Naive thymus-derived CD4-positive, alpha-beta T cell (primary cell): ENCODE results near the gene ERICH2. TPM values are rescaled to one million over a fixed set of nuclear protein-coding genes. Genes with fewer than 3 reads are reported as not detected.

Experiments used
- ATAC-seq: fragments of 150-1000 bp; cut with Tn5 transposase; 2 replicates; pipeline ENCODE4 v1.10.0; 2021; ENCODE audit warnings: mild to moderate bottlenecking, moderate library complexity
- CTCF ChIA-PET: fragments of 350-600 bp; sonication (Branson Sonifier 250); formaldehyde crosslinking; loops from one replicate; lab custom pipeline; 2021; ENCODE audit warnings: antibody characterized with exemption; lab: Charles Lee
- POLR2A ChIA-PET: fragments of 350-600 bp; sonication (Branson Sonifier 250); formaldehyde crosslinking; loops from one replicate; lab custom pipeline; 2021; ENCODE audit warnings: antibody characterized with exemption, inconsistent platforms; lab: Charles Lee
- DNase-seq, 9 donors: peaks; one replicate each; pipeline versions ENCODE4 v3.0.0 to v3.0.0-alpha.2; 2020 to 2022; ENCODE audit warnings: mixed read lengths in 1 of 9
- H3K27ac ChIP-seq: one replicate; pipeline ENCODE4 v1.7.0; 2013; ENCODE audit warnings: mild to moderate bottlenecking, low read depth, low read length, moderate library complexity
- H3K27me3 ChIP-seq, 2 donors: one replicate each; pipeline ENCODE4 v1.7.0; 2013; ENCODE audit warnings: low read length in 2 of 2, mild to moderate bottlenecking in 2 of 2, moderate library complexity in 2 of 2; ENCODE audit not compliant: control insufficient read depth in 2 of 2, insufficient read depth in 2 of 2
- H3K36me3 ChIP-seq, 3 experiments: 1 replicate in 2 of 3; 2 replicates in 1 of 3; pipeline ENCODE4 v1.7.0; 2013; ENCODE audit warnings: low read length in 3 of 3, mild to moderate bottlenecking in 3 of 3, moderate library complexity in 1 of 3; ENCODE audit not compliant: insufficient read depth in 3 of 3, control insufficient read depth in 2 of 3
- H3K4me1 ChIP-seq, 2 donors: one replicate each; pipeline ENCODE4 v1.7.0; 2013; ENCODE audit warnings: low read length in 2 of 2, mild to moderate bottlenecking in 2 of 2, moderate library complexity in 1 of 2; ENCODE audit not compliant: control insufficient read depth in 2 of 2, insufficient read depth in 2 of 2
- H3K4me3 ChIP-seq: 2 replicates; pipeline ENCODE4 v1.7.0; 2013; ENCODE audit warnings: mild to moderate bottlenecking, low read length
- H3K9me3 ChIP-seq, 3 experiments: 1 replicate in 2 of 3; 2 replicates in 1 of 3; pipeline ENCODE4 v1.7.0; 2013; ENCODE audit warnings: low read length in 3 of 3; ENCODE audit not compliant: control insufficient read depth in 2 of 3
- H3K27ac Mint-ChIP-seq, 9 donors: one replicate each; pipeline ENCODE4 v1.8.0; 2020 to 2022; ENCODE audit warnings: mixed read lengths in 9 of 9, mild to moderate bottlenecking in 8 of 9, moderate library complexity in 5 of 9, inconsistent platforms in 2 of 9
- H3K27me3 Mint-ChIP-seq, 5 donors: one replicate each; pipeline ENCODE4 v1.8.0; 2021 to 2022; ENCODE audit warnings: mixed read lengths in 5 of 5, mild to moderate bottlenecking in 1 of 5
- H3K36me3 Mint-ChIP-seq, 5 donors: one replicate each; pipeline ENCODE4 v1.8.0; 2020 to 2022; ENCODE audit warnings: mixed read lengths in 5 of 5, mild to moderate bottlenecking in 3 of 5, inconsistent platforms in 1 of 5
- H3K4me1 Mint-ChIP-seq, 7 donors: one replicate each; pipeline ENCODE4 v1.8.0; 2020 to 2022; ENCODE audit warnings: mixed read lengths in 7 of 7, mild to moderate bottlenecking in 3 of 7, inconsistent platforms in 1 of 7
- H3K4me3 Mint-ChIP-seq, 10 donors: one replicate each; pipeline ENCODE4 v1.8.0; 2020 to 2022; ENCODE audit warnings: mild to moderate bottlenecking in 10 of 10, mixed read lengths in 10 of 10, moderate library complexity in 6 of 10, inconsistent platforms in 2 of 10
- H3K9me3 Mint-ChIP-seq, 11 donors: one replicate each; pipeline ENCODE4 v1.8.0; 2020 to 2022; ENCODE audit warnings: mixed read lengths in 11 of 11, mild to moderate bottlenecking in 4 of 11, inconsistent platforms in 1 of 11, moderate library complexity in 1 of 11
- intact Hi-C, 2 donors: fragments of 100-400 bp; cut with micrococcal nuclease; formaldehyde crosslinking; loops; one replicate each; pipeline ENCODE4 v1.15.1; 2023
- polyA plus RNA-seq, 2 donors: library from polyadenylated mRNA; unstranded; fragments of 300-500 nt; fragmentation: Illumina TruSeq; gene quantifications; one replicate each; pipeline ENCODE4 v1.2.3, GENCODE V29; 2021
- total RNA-seq, 6 experiments: library from RNA in 5 of 6; stranded (reverse) in 5 of 6; gene quantifications; 1 replicate in 5 of 6; 2 replicates in 1 of 6; pipeline ENCODE4 v1.2.3 and lab custom pipeline; 2021 to 2026

ERICH2 gene
- total and polyA plus RNA-seq, 7 experiments from 2014 or later: not detected

GRCh38 chr2:170814533-170815230, 44.5 kb downstream of the ERICH2 start:
- Mint-ChIP-seq H3K4me1 (peaks cover 23 to 67% (median 47%) of the 10 kb centered on the region in 7 donors), H3K4me3 (peak overlapping the region in 8 of 10 donors; percentile 35 to 86 (median 78)), H3K36me3 (no peaks in the 10 kb centered on the region), H3K27me3 (peaks cover 55 to 75% (median 63%) of the 10 kb centered on the region in 5 donors), H3K9me3 (peaks cover 0 to 3% (median 0%) of the 10 kb centered on the region in 11 donors), H3K27ac (peak overlapping the region in 3 of 9 donors; percentile 25 to 73 (median 32))
- CTCF ChIA-PET: interaction anchor here (0.5 to 6.2 kb wide), 5 partner anchors 34 to 453 kb away, joined by 3 to 54 read pairs (median 4); no protein-coding TSS in a partner anchor
- POLR2A ChIA-PET: interaction anchor here (0.6 kb wide), 1 partner anchor 47 kb away, joined by 5 read pairs; no protein-coding TSS in a partner anchor
- ATAC-seq (no peak), DNase-seq (no peak)
- H3K27ac ChIP-seq: no peak overlapping the region
- intact Hi-C loops: loop anchor here (1.0 to 10.0 kb wide), 14 partner anchors 43 to 1360 kb away; partner anchors contain the start of genes SP5 (in 2 of the 2) and DLX1 (in 1 of the 2)
- no peak overlapping the region for H3K4me3 ChIP-seq
- H3K9me3 ChIP-seq: no peaks in the 10 kb centered on the region
- no peaks in the 10 kb centered on the region for H3K36me3 ChIP-seq
- H3K4me1 ChIP-seq: peaks cover 31 to 35% of the 10 kb centered on the region in 2 donors
- peaks cover 29 to 38% of the 10 kb centered on the region in 2 donors for H3K27me3 ChIP-seq

GRCh38 chr2:170815311-170815710, 45.1 kb downstream of the ERICH2 start:
- ATAC-seq: no peak
- peaks cover 31 to 41% of the 10 kb centered on the region in 2 donors for H3K4me1 ChIP-seq
- peaks cover 61 to 79% (median 66%) of the 10 kb centered on the region in 5 donors for H3K27me3 Mint-ChIP-seq
- peak in 1 of 9 donors; percentile 9 for DNase-seq
- H3K4me3 Mint-ChIP-seq: peak overlapping the region; percentile 59 to 86 (median 74)
- POLR2A ChIA-PET: no interaction called here
- H3K4me3 ChIP-seq: peak overlapping the region; percentile 54
- H3K9me3 ChIP-seq: no peaks in the 10 kb centered on the region
- H3K27ac ChIP-seq: no peak overlapping the region
- H3K36me3 ChIP-seq: no peaks in the 10 kb centered on the region
- CTCF ChIA-PET: interaction anchor here (0.6 to 6.2 kb wide), 5 partner anchors 35 to 446 kb away, joined by 3 to 54 read pairs (median 3); no protein-coding TSS in a partner anchor
- H3K36me3 Mint-ChIP-seq: no peaks in the 10 kb centered on the region
- peaks cover 29 to 44% of the 10 kb centered on the region in 2 donors for H3K27me3 ChIP-seq
- peak overlapping the region in 1 of 9 donors; percentile 79 for H3K27ac Mint-ChIP-seq
- intact Hi-C loops: loop anchor here (1.0 to 10.0 kb wide), 10 partner anchors 98 to 1361 kb away; partner anchors contain the start of genes SP5 (in 2 of the 2) and DLX1 (in 1 of the 2)
- H3K4me1 Mint-ChIP-seq: peaks cover 24 to 72% (median 50%) of the 10 kb centered on the region in 7 donors
- peaks cover 0 to 3% (median 0%) of the 10 kb centered on the region in 11 donors for H3K9me3 Mint-ChIP-seq

- ATAC-seq: peak; percentile 68
Measured at GRCh38 chr2:170815746-170816503, 45.7 kb downstream of the ERICH2 start.

GRCh38 chr2:170816504-170817092, 46.4 kb downstream of the ERICH2 start, which contains the start of gene GAD1:
Gene GAD1, plus strand, starts transcription at chr2:170816887. Its CDS starts 1,705 bp downstream, at chr2:170818592.
- peaks cover 0 to 3% (median 0%) of the 10 kb centered on the region in 11 donors for H3K9me3 Mint-ChIP-seq
- Histone ChIP-seq H3K36me3 (no peaks in the 10 kb centered on the region), H3K27ac (no peak within 1 kb of the TSS), H3K9me3 (no peaks in the 10 kb centered on the region), H3K4me3 (peak within 1 kb of the TSS; percentile 54), H3K27me3 (peaks cover 36 to 51% of the 10 kb centered on the region in 2 donors), H3K4me1 (peaks cover 44 to 54% of the 10 kb centered on the region in 2 donors)
- peaks cover 70 to 87% (median 74%) of the 10 kb centered on the region in 5 donors for H3K27me3 Mint-ChIP-seq
- DNase-seq (peak in 6 of 9 donors; percentile 10 to 69 (median 26)), ATAC-seq (peak; percentile 66)
- H3K36me3 Mint-ChIP-seq: peaks cover 0 to 4% (median 0%) of the 10 kb centered on the region in 5 donors
- H3K27ac Mint-ChIP-seq: peak within 1 kb of the TSS in 2 of 9 donors; percentile 56 to 79
- H3K4me3 Mint-ChIP-seq: peak within 1 kb of the TSS; percentile 63 to 86 (median 76)
- intact Hi-C loops: loop anchor here (1.0 to 10.0 kb wide), 7 partner anchors 46 to 1362 kb away; partner anchors contain the start of genes DLX1 (in 1 of the 2), ERICH2 (in 1 of the 2), GORASP2 (in 1 of the 2) and SP5 (in 1 of the 2)
- H3K4me1 Mint-ChIP-seq: peaks cover 35 to 85% (median 63%) of the 10 kb centered on the region in 7 donors
- ChIA-PET CTCF (interaction anchor here (0.7 to 1.4 kb wide), 5 partner anchors 11 to 1365 kb away, joined by 3 to 4 read pairs (median 3); no protein-coding TSS in a partner anchor), POLR2A (no interaction called here)

More at GRCh38 chr2:170815746-170816503, 45.7 kb downstream of the ERICH2 start:
- DNase-seq: peak in 8 of 9 donors; percentile 33 to 70 (median 58)
- Mint-ChIP-seq H3K4me3 (peak overlapping the region; percentile 59 to 86 (median 74)), H3K36me3 (peaks cover 0 to 4% (median 0%) of the 10 kb centered on the region in 5 donors), H3K9me3 (peaks cover 0 to 3% (median 0%) of the 10 kb centered on the region in 11 donors), H3K4me1 (peaks cover 30 to 78% (median 56%) of the 10 kb centered on the region in 7 donors), H3K27ac (peak overlapping the region in 2 of 9 donors; percentile 56 to 79), H3K27me3 (peaks cover 67 to 84% (median 73%) of the 10 kb centered on the region in 5 donors)
- CTCF ChIA-PET: interaction anchor here (0.6 to 6.2 kb wide), 8 partner anchors 10 to 446 kb away, joined by 3 to 54 read pairs (median 3); no protein-coding TSS in a partner anchor
- POLR2A ChIA-PET: no interaction called here
- peak overlapping the region; percentile 54 for H3K4me3 ChIP-seq
- H3K36me3 ChIP-seq: no peaks in the 10 kb centered on the region
- no peak overlapping the region for H3K27ac ChIP-seq
- intact Hi-C loops: loop anchor here (1.0 to 10.0 kb wide), 14 partner anchors 45 to 1361 kb away; partner anchors contain the start of genes SP5 (in 2 of the 2), DLX1 (in 1 of the 2), ERICH2 (in 1 of the 2) and GORASP2 (in 1 of the 2)
- no peaks in the 10 kb centered on the region for H3K9me3 ChIP-seq
- peaks cover 37 to 48% of the 10 kb centered on the region in 2 donors for H3K4me1 ChIP-seq
- H3K27me3 ChIP-seq: peaks cover 30 to 44% of the 10 kb centered on the region in 2 donors

- peaks cover 36 to 93% (median 69%) of the 10 kb centered on the region in 7 donors for H3K4me1 Mint-ChIP-seq
- H3K4me3 Mint-ChIP-seq: peak overlapping the region; percentile 63 to 86 (median 72)
- ATAC-seq (no peak), DNase-seq (peak in 4 of 9 donors; percentile 5 to 51 (median 13))
- intact Hi-C loops: loop anchor here (2.0 to 10.0 kb wide), 5 partner anchors 47 to 1363 kb away; partner anchors contain the start of genes DLX1 (in 1 of the 2), ERICH2 (in 1 of the 2), GORASP2 (in 1 of the 2) and SP5 (in 1 of the 2)
- peaks cover 0 to 4% (median 0%) of the 10 kb centered on the region in 5 donors for H3K36me3 Mint-ChIP-seq
- H3K9me3 ChIP-seq: no peaks in the 10 kb centered on the region
- no peak overlapping the region for H3K27ac ChIP-seq
- H3K27me3 Mint-ChIP-seq: peaks cover 77 to 92% (median 81%) of the 10 kb centered on the region in 5 donors
- peaks cover 37 to 56% of the 10 kb centered on the region in 2 donors for H3K27me3 ChIP-seq
- H3K9me3 Mint-ChIP-seq: peaks cover 0 to 3% (median 0%) of the 10 kb centered on the region in 11 donors
- ChIA-PET POLR2A (no interaction called here), CTCF (interaction anchor here (0.7 to 1.3 kb wide), 3 partner anchors 40 to 1365 kb away, joined by 3 to 4 read pairs (median 3); no protein-coding TSS in a partner anchor)
- peaks cover 49 to 62% of the 10 kb centered on the region in 2 donors for H3K4me1 ChIP-seq
- H3K36me3 ChIP-seq: no peaks in the 10 kb centered on the region
- peak overlapping the region in 1 of 9 donors; percentile 72 for H3K27ac Mint-ChIP-seq
- peak overlapping the region; percentile 54 for H3K4me3 ChIP-seq
Measured at GRCh38 chr2:170817093-170818035, 47.2 kb downstream of the ERICH2 start.
